Measurements from ENCODE around the gene TYW1B. TPM values are rescaled to one million over a fixed set of nuclear protein-coding genes. Genes with fewer than 3 reads are reported as not detected.
"Not testable (repeated sequence)": the region's sequence is repeated elsewhere in the genome, so short reads cannot be mapped to it uniquely, and the experiment has no call there.

Gene TYW1B
- total RNA-seq, 2 experiments from 2014 or later, result 3.6 to 4.0 TPM

GRCh38 chr7:72706521-72706920 is 121.5 kb downstream of the TYW1B start:
- H3K9me3 ChIP-seq (ENCODE audit: control insufficient read depth in 1 of 2, insufficient read depth in 1 of 2, low read length in 2 of 2), result no peaks in the 10 kb centered on the region
- Mint-ChIP-seq H3K27ac (no peak overlapping the region), H3K9me3 (no peaks in the 10 kb centered on the region), H3K4me3 (no peak overlapping the region), H3K4me1 (ENCODE audit: low read depth) (no peaks in the 10 kb centered on the region), H3K36me3 (ENCODE audit: low read depth) (peaks cover 69% of the 10 kb centered on the region), H3K27me3 (no peaks in the 10 kb centered on the region)
- no peaks in the 10 kb centered on the region for H3K4me1 ChIP-seq (ENCODE audit: insufficient read depth, low read length)
- H3K27me3 ChIP-seq (ENCODE audit: control insufficient read depth in 1 of 2, insufficient read depth in 2 of 2, low read length in 2 of 2), result no peaks in the 10 kb centered on the region
- ChIA-PET POLR2A (no interaction called here), CTCF (no interaction called here)
- intact Hi-C loops (cut with DNase I, micrococcal nuclease), result no loop called here
- H3K27ac ChIP-seq (ENCODE audit: low read depth in 1 of 2, low read length in 2 of 2), result no peak overlapping the region
- TF ChIP-seq CTCF (IDR thresholded peaks at IDR 0.05), result no peak
- DNase-seq (no peak), ATAC-seq (ENCODE audit: poor library complexity) (no peak)
- peaks cover 4% of the 10 kb centered on the region for H3K36me3 ChIP-seq (ENCODE audit: insufficient read depth, low read length)
- H3K4me3 ChIP-seq (ENCODE audit: low read length), result no peak overlapping the region

GRCh38 chr7:72705693-72706092 is 122.3 kb downstream of the TYW1B start:
- H3K36me3 ChIP-seq (ENCODE audit: insufficient read depth, low read length); H3K27ac ChIP-seq (ENCODE audit: low read depth in 1 of 2, low read length in 2 of 2); H3K27ac Mint-ChIP-seq; DNase-seq; H3K4me3 Mint-ChIP-seq; CTCF ChIA-PET; H3K9me3 ChIP-seq (ENCODE audit: control insufficient read depth in 1 of 2, insufficient read depth in 1 of 2, low read length in 2 of 2); H3K27me3 Mint-ChIP-seq; H3K4me3 ChIP-seq (ENCODE audit: low read length); ATAC-seq (ENCODE audit: poor library complexity); H3K27me3 ChIP-seq (ENCODE audit: control insufficient read depth in 1 of 2, insufficient read depth in 2 of 2, low read length in 2 of 2); H3K4me1 ChIP-seq (ENCODE audit: insufficient read depth, low read length); intact Hi-C loops (cut with DNase I, micrococcal nuclease); H3K4me1 Mint-ChIP-seq (ENCODE audit: low read depth); POLR2A ChIA-PET; H3K9me3 Mint-ChIP-seq: not testable (repeated sequence)
- peaks cover 65% of the 10 kb centered on the region for H3K36me3 Mint-ChIP-seq (ENCODE audit: low read depth)

- no peaks in the 10 kb centered on the region for H3K4me1 Mint-ChIP-seq (ENCODE audit: low read depth)
- DNase-seq, result no peak
- POLR2A ChIA-PET, result no interaction called here
- Histone ChIP-seq H3K4me3 (ENCODE audit: low read length) (no peak overlapping the region), H3K36me3 (ENCODE audit: insufficient read depth, low read length) (no peaks in the 10 kb centered on the region), H3K27ac (ENCODE audit: low read depth in 1 of 2, low read length in 2 of 2) (no peak overlapping the region), H3K27me3 (ENCODE audit: control insufficient read depth in 1 of 2, insufficient read depth in 2 of 2, low read length in 2 of 2) (no peaks in the 10 kb centered on the region), H3K9me3 (ENCODE audit: control insufficient read depth in 1 of 2, insufficient read depth in 1 of 2, low read length in 2 of 2) (no peaks in the 10 kb centered on the region), H3K4me1 (ENCODE audit: insufficient read depth, low read length) (no peaks in the 10 kb centered on the region)
- H3K27ac Mint-ChIP-seq, result no peak overlapping the region
- peaks cover 57% of the 10 kb centered on the region for H3K36me3 Mint-ChIP-seq (ENCODE audit: low read depth)
- intact Hi-C loops (cut with DNase I, micrococcal nuclease), result no loop called here
- ATAC-seq (ENCODE audit: poor library complexity), result no peak
- CTCF ChIA-PET, result no interaction called here
- no peaks in the 10 kb centered on the region for H3K9me3 Mint-ChIP-seq
- TF ChIP-seq CTCF (IDR thresholded peaks at IDR 0.05), result no peak
- no peaks in the 10 kb centered on the region for H3K27me3 Mint-ChIP-seq
- no peak overlapping the region for H3K4me3 Mint-ChIP-seq
These were observed 123.1 kb downstream of the TYW1B start for GRCh38 chr7:72704894-72705293.

GRCh38 chr7:72700548-72700947 is 127.5 kb downstream of the TYW1B start:
- CTCF ChIA-PET; H3K27me3 Mint-ChIP-seq; H3K4me3 ChIP-seq (ENCODE audit: low read length); POLR2A ChIA-PET; H3K4me1 ChIP-seq (ENCODE audit: insufficient read depth, low read length); H3K4me1 Mint-ChIP-seq (ENCODE audit: low read depth); H3K9me3 Mint-ChIP-seq; H3K27ac Mint-ChIP-seq; ATAC-seq (ENCODE audit: poor library complexity); H3K9me3 ChIP-seq (ENCODE audit: control insufficient read depth in 1 of 2, insufficient read depth in 1 of 2, low read length in 2 of 2); H3K27ac ChIP-seq (ENCODE audit: low read depth in 1 of 2, low read length in 2 of 2); H3K4me3 Mint-ChIP-seq; DNase-seq; intact Hi-C loops (cut with DNase I, micrococcal nuclease); H3K36me3 ChIP-seq (ENCODE audit: insufficient read depth, low read length); H3K27me3 ChIP-seq (ENCODE audit: control insufficient read depth in 1 of 2, insufficient read depth in 2 of 2, low read length in 2 of 2): not testable (repeated sequence)
- H3K36me3 Mint-ChIP-seq (ENCODE audit: low read depth), result peaks cover 19% of the 10 kb centered on the region

- H3K9me3 ChIP-seq (ENCODE audit: control insufficient read depth in 1 of 2, insufficient read depth in 1 of 2, low read length in 2 of 2); H3K27ac ChIP-seq (ENCODE audit: low read depth in 1 of 2, low read length in 2 of 2); H3K27ac Mint-ChIP-seq; H3K4me1 ChIP-seq (ENCODE audit: insufficient read depth, low read length); H3K27me3 ChIP-seq (ENCODE audit: control insufficient read depth in 1 of 2, insufficient read depth in 2 of 2, low read length in 2 of 2); H3K27me3 Mint-ChIP-seq; CTCF ChIA-PET; H3K9me3 Mint-ChIP-seq; ATAC-seq (ENCODE audit: poor library complexity); POLR2A ChIA-PET; DNase-seq; H3K4me1 Mint-ChIP-seq (ENCODE audit: low read depth); H3K36me3 ChIP-seq (ENCODE audit: insufficient read depth, low read length); intact Hi-C loops (cut with DNase I, micrococcal nuclease); H3K4me3 ChIP-seq (ENCODE audit: low read length); H3K4me3 Mint-ChIP-seq: not testable (repeated sequence)
- peaks cover 26% of the 10 kb centered on the region for H3K36me3 Mint-ChIP-seq (ENCODE audit: low read depth)
These were observed 130.9 kb downstream of the TYW1B start for GRCh38 chr7:72697066-72697465.

- POLR2A ChIA-PET; H3K27ac ChIP-seq (ENCODE audit: low read depth in 1 of 2, low read length in 2 of 2); H3K27me3 Mint-ChIP-seq; H3K4me3 ChIP-seq (ENCODE audit: low read length); H3K4me3 Mint-ChIP-seq; ATAC-seq (ENCODE audit: poor library complexity); H3K27me3 ChIP-seq (ENCODE audit: control insufficient read depth in 1 of 2, insufficient read depth in 2 of 2, low read length in 2 of 2); CTCF ChIA-PET; H3K9me3 ChIP-seq (ENCODE audit: control insufficient read depth in 1 of 2, insufficient read depth in 1 of 2, low read length in 2 of 2); H3K36me3 ChIP-seq (ENCODE audit: insufficient read depth, low read length); H3K4me1 Mint-ChIP-seq (ENCODE audit: low read depth); H3K27ac Mint-ChIP-seq; DNase-seq; intact Hi-C loops (cut with DNase I, micrococcal nuclease); H3K4me1 ChIP-seq (ENCODE audit: insufficient read depth, low read length); H3K9me3 Mint-ChIP-seq: not testable (repeated sequence)
- H3K36me3 Mint-ChIP-seq (ENCODE audit: low read depth), result peaks cover 26% of the 10 kb centered on the region
These were observed 131.4 kb downstream of the TYW1B start for GRCh38 chr7:72696643-72697042.
